GM21528 (cell line): ENCODE data around the gene LAMA5.
A peak's percentile ranks its signal among the peaks of the same experiment; 100 is the strongest.

Experiments used
- ATAC-seq: cut with Tn5 transposase; IDR thresholded peaks from one replicate; pipeline ENCODE4 v1.9.1; 2021; ENCODE audit warnings: mild to moderate bottlenecking, moderate library complexity; ENCODE audit not compliant: unreplicated experiment, low FRiP score

Gene LAMA5

GRCh38 chr20:62367136-62367632 lies at the start of gene LAMA5:
TSS of gene LAMA5 (minus strand) at chr20:62367312. CDS start at chr20:62367245, 67 bp downstream.
- ATAC-seq, result no peak

GRCh38 chr20:62415354-62416111 lies 48.4 kb upstream of the LAMA5 start:
- no peak for ATAC-seq

- no peak for ATAC-seq
These were observed 46.9 kb upstream of the LAMA5 start for GRCh38 chr20:62413896-62414481.

- ATAC-seq, result no peak
These were observed 46.0 kb upstream of the LAMA5 start for GRCh38 chr20:62413025-62413570.

GRCh38 chr20:62412194-62413024 lies 45.3 kb upstream of the LAMA5 start:
- no peak for ATAC-seq

- ATAC-seq, result no peak
These were observed 44.5 kb upstream of the LAMA5 start for GRCh38 chr20:62411479-62412193.

DNA sequence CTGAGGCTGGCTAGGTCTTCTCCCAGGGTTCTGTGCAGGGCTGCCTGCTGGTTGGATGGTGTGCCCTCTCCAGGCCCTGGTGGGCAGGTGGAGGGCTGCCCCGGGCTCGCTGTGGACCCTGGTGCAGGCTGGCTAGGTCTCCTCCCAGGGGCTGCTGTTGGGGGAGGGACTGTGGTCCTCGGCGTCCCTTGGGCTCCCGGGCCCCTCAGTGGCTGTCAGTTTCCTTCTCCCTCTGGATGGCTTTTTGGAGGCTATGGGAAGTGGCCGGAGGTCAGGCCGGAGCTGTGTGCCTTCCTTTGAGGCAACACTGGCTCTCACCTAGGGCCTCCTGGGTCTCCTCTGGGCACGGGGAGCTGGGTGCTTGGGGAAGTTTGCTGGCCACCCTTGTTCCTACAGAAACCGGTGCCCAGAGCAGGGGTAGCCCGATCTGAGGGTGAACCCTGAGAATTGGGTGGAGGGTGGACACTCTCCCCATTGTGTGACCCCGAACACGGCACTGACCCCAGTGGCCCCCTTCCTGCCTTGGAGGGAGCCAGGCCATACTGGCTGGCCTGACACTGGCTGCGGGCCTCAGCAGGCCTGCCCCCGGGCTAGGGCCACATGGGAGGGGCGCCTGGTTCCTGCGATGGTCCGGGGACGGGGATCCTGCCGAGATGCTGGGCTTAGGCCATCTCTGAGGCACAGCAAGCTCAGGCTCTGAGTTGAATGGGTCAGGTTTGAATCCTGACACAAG lies 43.8 kb upstream of the LAMA5 start:
- ATAC-seq, result no peak

DNA sequence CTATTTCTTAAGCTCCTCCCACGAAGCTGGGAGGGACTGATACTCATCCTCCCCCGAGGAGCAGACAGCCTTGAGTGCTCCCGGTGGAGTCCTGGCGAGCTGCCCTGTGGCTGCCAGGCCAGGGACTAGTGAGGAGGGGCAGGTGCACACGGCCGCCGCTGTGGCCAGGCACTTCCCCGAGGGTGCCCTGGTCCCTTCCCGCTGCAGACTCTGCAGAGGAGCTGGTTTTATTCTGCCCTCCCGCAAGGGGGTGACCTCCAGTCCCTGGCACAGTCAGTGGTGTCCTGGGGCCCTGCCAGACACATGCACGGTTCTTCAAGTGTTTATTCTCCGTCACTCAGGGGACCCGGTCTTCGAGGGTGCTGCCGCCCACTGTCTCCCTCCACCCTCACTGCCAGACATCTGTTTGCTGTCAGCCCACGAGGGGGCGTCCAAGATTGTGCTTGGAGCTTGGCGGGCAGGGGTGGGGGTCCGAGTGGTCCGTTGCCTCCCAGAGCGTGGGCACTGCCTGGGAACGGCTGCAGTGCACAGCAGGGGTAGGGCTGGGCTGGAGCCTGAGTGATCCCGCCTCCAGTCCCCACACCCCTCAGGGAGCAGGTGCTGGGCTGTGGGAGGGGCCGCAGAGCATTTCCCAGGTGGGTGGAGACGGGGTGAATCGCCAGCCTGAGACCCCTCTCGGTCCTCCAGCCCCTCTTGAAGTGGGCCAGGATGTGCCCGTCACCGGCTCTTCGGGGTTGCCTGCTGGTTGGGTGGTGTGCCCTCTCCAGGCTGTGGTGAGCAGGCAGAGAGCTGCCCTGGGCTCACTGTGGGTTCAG lies 43.0 kb upstream of the LAMA5 start:
- ATAC-seq, result no peak

DNA sequence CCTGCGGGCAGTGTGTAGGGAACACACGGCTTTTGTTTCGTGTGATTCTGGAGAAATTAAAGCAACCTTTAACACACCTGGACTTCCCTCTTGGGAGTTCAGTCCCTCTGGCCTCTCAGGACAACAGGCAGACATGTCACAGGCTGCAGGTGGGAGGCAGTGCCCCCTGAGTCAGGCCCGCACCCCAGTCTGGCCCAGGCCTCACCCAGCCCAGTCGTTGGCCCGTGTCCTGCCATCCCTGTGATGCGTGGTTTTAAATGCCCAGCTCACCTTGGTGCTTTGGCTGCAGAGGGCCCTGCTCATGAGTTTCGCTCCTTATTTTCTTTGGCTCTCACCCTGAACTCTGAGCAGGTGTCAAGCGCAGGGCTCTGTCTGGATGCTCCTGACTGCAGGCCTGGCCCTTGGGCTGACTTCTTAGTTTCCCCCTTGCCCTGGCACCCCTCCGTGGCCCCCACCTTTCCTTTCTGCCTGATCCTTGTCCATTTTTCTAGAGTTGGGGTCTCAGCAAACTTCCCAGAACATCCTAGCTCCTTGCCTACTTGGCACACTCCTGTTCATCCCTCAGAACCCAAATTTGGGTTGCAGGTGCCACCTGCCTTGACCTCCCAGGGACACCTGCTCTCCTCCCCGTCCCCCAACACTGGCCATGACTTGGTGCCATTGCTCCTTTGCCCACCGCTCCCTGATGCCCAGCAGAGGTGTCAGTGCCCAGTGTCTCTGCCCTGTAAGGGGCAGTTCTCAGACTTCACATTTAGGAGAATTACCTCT lies 42.2 kb upstream of the LAMA5 start:
- ATAC-seq, result no peak

- ATAC-seq, result no peak
These were observed 41.5 kb upstream of the LAMA5 start for GRCh38 chr20:62408640-62409039.

DNA sequence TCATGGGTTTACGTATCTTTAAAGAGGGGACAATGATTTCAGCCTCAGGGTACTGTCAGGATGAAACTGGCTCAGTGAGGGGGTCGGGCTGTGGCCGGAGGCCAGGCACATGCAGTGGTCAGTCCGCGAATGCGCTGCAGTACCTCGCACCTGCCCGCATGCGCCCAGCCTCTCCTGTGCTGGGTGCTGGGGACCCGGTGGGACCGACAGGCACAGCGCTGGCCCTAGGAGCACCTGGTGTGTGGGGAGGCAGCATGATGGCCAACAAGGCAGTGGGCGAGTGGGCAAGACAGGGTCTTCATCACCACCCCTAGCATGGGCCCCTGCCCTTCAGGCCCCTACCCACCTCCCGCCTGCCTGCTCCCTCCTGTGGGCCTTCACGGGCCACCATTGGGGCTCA lies 40.9 kb upstream of the LAMA5 start:
- ATAC-seq, result no peak

GRCh38 chr20:62407221-62407992 lies 40.3 kb upstream of the LAMA5 start, which contains the start of gene CABLES2:
TSS of gene CABLES2 (minus strand) at chr20:62407285. CDS start at chr20:62407276, 9 bp downstream.
- peak; percentile 68 for ATAC-seq

DNA sequence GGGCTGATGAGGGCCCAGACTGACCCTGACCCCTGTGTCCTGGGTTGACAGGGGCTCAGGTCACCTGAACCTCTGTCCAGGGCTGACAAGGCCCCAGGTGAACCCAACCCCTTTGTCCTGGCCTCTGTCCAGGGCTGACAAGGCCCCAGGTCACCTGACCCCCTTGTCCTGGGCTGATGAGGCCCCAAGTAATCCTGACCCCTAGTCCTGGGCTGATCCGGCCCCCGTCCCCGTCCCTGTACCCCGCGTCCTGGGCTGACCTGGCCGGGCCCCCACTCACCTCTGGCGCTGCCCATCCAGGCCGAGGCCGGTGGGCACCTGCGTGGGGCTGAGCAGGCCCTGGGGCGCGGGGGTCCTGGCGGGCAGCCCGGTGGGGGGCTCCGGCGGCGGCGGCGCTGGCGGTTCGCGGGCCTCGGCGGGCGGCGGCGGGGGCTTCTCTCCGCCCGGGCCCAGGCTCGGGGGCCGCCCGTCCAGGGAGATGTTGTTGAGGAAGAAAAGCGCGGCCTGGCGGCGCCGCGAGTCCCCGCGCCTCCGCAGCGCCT lies 39.6 kb upstream of the LAMA5 start:
- ATAC-seq, result peak; percentile 11

GRCh38 chr20:62405981-62406513 lies 38.9 kb upstream of the LAMA5 start:
- no peak for ATAC-seq

- no peak for ATAC-seq
These were observed 38.2 kb upstream of the LAMA5 start for GRCh38 chr20:62405108-62405980.

DNA sequence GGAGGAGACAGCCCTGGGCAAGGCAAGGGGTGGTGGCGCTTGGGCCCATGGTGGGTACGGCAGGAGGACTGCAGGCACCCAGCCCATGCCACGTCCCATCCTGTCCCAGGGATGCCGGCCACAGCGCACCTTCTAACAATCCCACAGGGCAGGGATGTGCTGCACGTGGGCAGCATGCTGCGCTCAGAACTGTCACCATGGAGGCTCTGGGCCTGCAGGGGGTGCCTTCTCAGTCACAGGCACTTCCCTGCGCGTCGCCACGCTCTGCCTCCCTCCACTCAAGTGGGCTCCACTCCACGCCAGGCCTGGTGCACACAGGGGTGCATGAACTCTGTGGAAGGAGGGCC lies 37.6 kb upstream of the LAMA5 start:
- ATAC-seq, result no peak
